ENCODE data around the gene XKR3. TPM values are rescaled to one million over a fixed set of nuclear protein-coding genes. Genes with fewer than 3 reads are reported as not detected.
"Not testable (repeated sequence)": the region's sequence is repeated elsewhere in the genome, so short reads cannot be mapped to it uniquely, and the experiment has no call there.

Gene XKR3
- total RNA-seq, 1 donor: not detected

GRCh38 chr22:16801088-16801487 is 24.1 kb downstream of the XKR3 start:
- H2AFZ ChIP-seq (ENCODE audit: low read length): no peak overlapping the region
- H3K4me3 ChIP-seq (ENCODE audit: insufficient read depth, low read length): no peak overlapping the region
- H3K36me3 ChIP-seq (ENCODE audit: insufficient read depth, low read length): no peaks in the 10 kb centered on the region
- H3K79me2 ChIP-seq (ENCODE audit: insufficient read depth, low read length): no peaks in the 10 kb centered on the region
- no peaks in the 10 kb centered on the region for H4K20me1 ChIP-seq (ENCODE audit: insufficient read depth, low read length)
- H3K9me3 ChIP-seq (ENCODE audit: low read depth, low read length): peaks cover 2% of the 10 kb centered on the region
- TF ChIP-seq CTCF (IDR thresholded peaks at IDR 0.05; ENCODE audit: extremely low read depth, low read depth, low read length): no peak
- H3K4me2 ChIP-seq (ENCODE audit: insufficient read depth, low read length): no peak overlapping the region
- H3K27ac ChIP-seq (ENCODE audit: low read depth, low read length): no peak overlapping the region
- H3K4me1 ChIP-seq (ENCODE audit: insufficient read depth, low read length): no peaks in the 10 kb centered on the region
- no peaks in the 10 kb centered on the region for H3K27me3 ChIP-seq (ENCODE audit: insufficient read depth, low read length)
- no peak for DNase-seq (ENCODE audit: insufficient read length, low spot score, missing footprints)

GRCh38 chr22:16800358-16800757 is 24.9 kb downstream of the XKR3 start:
- H2AFZ ChIP-seq (ENCODE audit: low read length): no peak overlapping the region
- H3K79me2 ChIP-seq (ENCODE audit: insufficient read depth, low read length): no peaks in the 10 kb centered on the region
- no peak overlapping the region for H3K4me3 ChIP-seq (ENCODE audit: insufficient read depth, low read length)
- no peaks in the 10 kb centered on the region for H3K4me1 ChIP-seq (ENCODE audit: insufficient read depth, low read length)
- peaks cover 2% of the 10 kb centered on the region for H3K9me3 ChIP-seq (ENCODE audit: low read depth, low read length)
- H4K20me1 ChIP-seq (ENCODE audit: insufficient read depth, low read length): no peaks in the 10 kb centered on the region
- no peak for DNase-seq (ENCODE audit: insufficient read length, low spot score, missing footprints)
- no peaks in the 10 kb centered on the region for H3K27me3 ChIP-seq (ENCODE audit: insufficient read depth, low read length)
- no peak overlapping the region for H3K4me2 ChIP-seq (ENCODE audit: insufficient read depth, low read length)
- H3K36me3 ChIP-seq (ENCODE audit: insufficient read depth, low read length): no peaks in the 10 kb centered on the region
- no peak overlapping the region for H3K27ac ChIP-seq (ENCODE audit: low read depth, low read length)
- TF ChIP-seq CTCF (IDR thresholded peaks at IDR 0.05; ENCODE audit: extremely low read depth, low read depth, low read length): no peak

GRCh38 chr22:16795504-16795903 is 29.7 kb downstream of the XKR3 start:
- not testable (repeated sequence) for H3K4me3 ChIP-seq (ENCODE audit: insufficient read depth, low read length); H3K27me3 ChIP-seq (ENCODE audit: insufficient read depth, low read length); H3K36me3 ChIP-seq (ENCODE audit: insufficient read depth, low read length); H3K4me2 ChIP-seq (ENCODE audit: insufficient read depth, low read length); H4K20me1 ChIP-seq (ENCODE audit: insufficient read depth, low read length); DNase-seq (ENCODE audit: insufficient read length, low spot score, missing footprints); H3K27ac ChIP-seq (ENCODE audit: low read depth, low read length); H3K4me1 ChIP-seq (ENCODE audit: insufficient read depth, low read length); H2AFZ ChIP-seq (ENCODE audit: low read length); H3K9me3 ChIP-seq (ENCODE audit: low read depth, low read length); H3K79me2 ChIP-seq (ENCODE audit: insufficient read depth, low read length)

- H3K27me3 ChIP-seq (ENCODE audit: insufficient read depth, low read length): no peaks in the 10 kb centered on the region
- no peaks in the 10 kb centered on the region for H3K36me3 ChIP-seq (ENCODE audit: insufficient read depth, low read length)
- H3K4me2 ChIP-seq (ENCODE audit: insufficient read depth, low read length): no peak overlapping the region
- H3K79me2 ChIP-seq (ENCODE audit: insufficient read depth, low read length): no peaks in the 10 kb centered on the region
- H4K20me1 ChIP-seq (ENCODE audit: insufficient read depth, low read length): no peaks in the 10 kb centered on the region
- no peak overlapping the region for H3K27ac ChIP-seq (ENCODE audit: low read depth, low read length)
- no peak for DNase-seq (ENCODE audit: insufficient read length, low spot score, missing footprints)
- peaks cover 2% of the 10 kb centered on the region for H3K9me3 ChIP-seq (ENCODE audit: low read depth, low read length)
- no peaks in the 10 kb centered on the region for H3K4me1 ChIP-seq (ENCODE audit: insufficient read depth, low read length)
- TF ChIP-seq CTCF (IDR thresholded peaks at IDR 0.05; ENCODE audit: extremely low read depth, low read depth, low read length): no peak
- no peak overlapping the region for H2AFZ ChIP-seq (ENCODE audit: low read length)
- H3K4me3 ChIP-seq (ENCODE audit: insufficient read depth, low read length): no peak overlapping the region
Observed at GRCh38 chr22:16793831-16794230, 31.4 kb downstream of the XKR3 start.
